Astrocyte of the spinal cord (primary cell): ENCODE data around the gene DEDD.

ENCODE experiments used
- DNase-seq: peaks from one replicate; pipeline ENCODE4 v3.0.0; 2011; ENCODE audit warnings: low read depth, low spot score
- H3K4me3 ChIP-seq: 2 replicates; pipeline ENCODE4 v1.5.1; 2011; ENCODE audit warnings: low read depth, mild to moderate bottlenecking, low read length, moderate library complexity
- CTCF ChIP-seq: IDR thresholded peaks from 2 replicates; pipeline ENCODE4 v1.5.1; 2012; ENCODE audit warnings: low read depth, mild to moderate bottlenecking, low read length, inconsistent platforms
- in situ Hi-C: cut with HindIII; loops from 2 replicates; pipeline ENCODE4 v1.10.0; 2017; ENCODE audit warnings: low sequenced_read_pairs

DEDD gene

GRCh38 chr1:161132410-161133219, at the start of gene DEDD:
Gene DEDD (minus strand): TSS chr1:161132667. CDS start chr1:161124462, 8,205 bp downstream.
- peak within 1 kb of the TSS; percentile 86 for H3K4me3 ChIP-seq
- TF ChIP-seq CTCF: no peak
- peak; percentile 97 for DNase-seq
- in situ Hi-C loops: loop anchor here (25.0 kb wide), 1 partner anchor 95 kb away; the partner anchor contains the start of genes TSTD1 and USF1

GRCh38 chr1:161182214-161182613, 49.7 kb upstream of the DEDD start:
- no peak overlapping the region for H3K4me3 ChIP-seq
- no peak for TF ChIP-seq CTCF
- DNase-seq: peak; percentile 56
- in situ Hi-C loops: no loop called here

- TF ChIP-seq CTCF: peak; percentile 40
- in situ Hi-C loops: no loop called here
- no peak for DNase-seq
- H3K4me3 ChIP-seq: no peak overlapping the region
Measured at GRCh38 chr1:161180639-161181038, 48.2 kb upstream of the DEDD start.

GRCh38 chr1:161179698-161180097, 47.2 kb upstream of the DEDD start:
- DNase-seq: no peak
- H3K4me3 ChIP-seq: no peak overlapping the region
- in situ Hi-C loops: no loop called here
- TF ChIP-seq CTCF: no peak

- in situ Hi-C loops: no loop called here
- peak overlapping the region; percentile 96 for H3K4me3 ChIP-seq
Measured at GRCh38 chr1:161177936-161178244, 45.4 kb upstream of the DEDD start.

More at GRCh38 chr1:161177936-161178244, 45.4 kb upstream of the DEDD start:
- no peak for DNase-seq
- TF ChIP-seq CTCF: no peak
